AG04449 (cell line): Measurements from ENCODE around the gene SERPINB8.

Experiments used
- CTCF ChIA-PET: fragments of 350-600 bp; formaldehyde crosslinking; extraction: SDS; loops from one replicate; lab custom pipeline; 2021; ENCODE audit warnings: antibody characterized with exemption; lab: Yijun Ruan, JAX
- POLR2A ChIA-PET: fragments of 400-600, 350-600 bp; formaldehyde crosslinking; extraction: SDS; loops from one replicate; lab custom pipeline; 2020; ENCODE audit warnings: antibody characterized with exemption, inconsistent platforms; lab: Yijun Ruan, JAX
- DNase-seq: peaks from one replicate; pipeline ENCODE4 v3.0.0-alpha.2; 2010; ENCODE audit warnings: low read depth, low spot score
- H3K4me3 ChIP-seq: 2 replicates; pipeline ENCODE4 v1.5.1; 2011; ENCODE audit warnings: low read depth, mild to moderate bottlenecking, control low read depth, low read length
- CTCF ChIP-seq: IDR thresholded peaks from one replicate; pipeline ENCODE4 v1.5.1; 2011; ENCODE audit warnings: mild to moderate bottlenecking, moderate library complexity, low read length, control low read depth, inconsistent platforms; ENCODE audit not compliant: insufficient read depth; ENCODE audit errors: missing control alignments

The SERPINB8 gene

GRCh38 chr18:63997041-63997440, 27.2 kb downstream of the SERPINB8 start:
- TF ChIP-seq CTCF: no peak
- CTCF ChIA-PET: interaction anchor here (0.9 to 5.0 kb wide), 6 partner anchors 11 to 62 kb away, joined by 3 to 129 read pairs (median 18); no protein-coding TSS in a partner anchor
- POLR2A ChIA-PET: no interaction called here

GRCh38 chr18:63997606-63998005, 27.7 kb downstream of the SERPINB8 start:
- DNase-seq: no peak
- POLR2A ChIA-PET: no interaction called here
- TF ChIP-seq CTCF: no peak
- H3K4me3 ChIP-seq: no peak overlapping the region
- CTCF ChIA-PET: interaction anchor here (0.9 to 5.0 kb wide), 4 partner anchors 21 to 62 kb away, joined by 3 to 129 read pairs (median 18); no protein-coding TSS in a partner anchor

More at GRCh38 chr18:63997041-63997440, 27.2 kb downstream of the SERPINB8 start:
- no peak for DNase-seq
- no peak overlapping the region for H3K4me3 ChIP-seq

GRCh38 chr18:63999871-64000270, 30.0 kb downstream of the SERPINB8 start:
- ChIA-PET POLR2A (no interaction called here), CTCF (interaction anchor here (1.2 kb wide), 1 partner anchor 36 kb away, joined by 3 read pairs; no protein-coding TSS in a partner anchor)
- H3K4me3 ChIP-seq: no peak overlapping the region
- no peak for TF ChIP-seq CTCF
- DNase-seq: no peak

- TF ChIP-seq CTCF: no peak
- no peak overlapping the region for H3K4me3 ChIP-seq
- ChIA-PET POLR2A (no interaction called here), CTCF (interaction anchor here (1.0 kb wide), 1 partner anchor 40 kb away, joined by 3 read pairs; no protein-coding TSS in a partner anchor)
- DNase-seq: no peak
Measured at GRCh38 chr18:64002581-64002980, 32.7 kb downstream of the SERPINB8 start.

- ChIA-PET POLR2A (no interaction called here), CTCF (interaction anchor here (0.7 to 5.5 kb wide), 3 partner anchors 9 to 46 kb away, joined by 3 to 48 read pairs (median 4); no protein-coding TSS in a partner anchor)
- no peak for DNase-seq
- TF ChIP-seq CTCF: no peak
- no peak overlapping the region for H3K4me3 ChIP-seq
Measured at GRCh38 chr18:64009305-64009704, 39.4 kb downstream of the SERPINB8 start.

- no peak overlapping the region for H3K4me3 ChIP-seq
- TF ChIP-seq CTCF: no peak
- POLR2A ChIA-PET: no interaction called here
- CTCF ChIA-PET: interaction anchor here (2.0 to 5.5 kb wide), 2 partner anchors 16 to 48 kb away, joined by 6 to 48 read pairs; no protein-coding TSS in a partner anchor
- DNase-seq: no peak
Measured at GRCh38 chr18:64011513-64011912, 41.6 kb downstream of the SERPINB8 start.
